ENCODE measurements around the gene EIF4G3.

The EIF4G3 gene

DNA sequence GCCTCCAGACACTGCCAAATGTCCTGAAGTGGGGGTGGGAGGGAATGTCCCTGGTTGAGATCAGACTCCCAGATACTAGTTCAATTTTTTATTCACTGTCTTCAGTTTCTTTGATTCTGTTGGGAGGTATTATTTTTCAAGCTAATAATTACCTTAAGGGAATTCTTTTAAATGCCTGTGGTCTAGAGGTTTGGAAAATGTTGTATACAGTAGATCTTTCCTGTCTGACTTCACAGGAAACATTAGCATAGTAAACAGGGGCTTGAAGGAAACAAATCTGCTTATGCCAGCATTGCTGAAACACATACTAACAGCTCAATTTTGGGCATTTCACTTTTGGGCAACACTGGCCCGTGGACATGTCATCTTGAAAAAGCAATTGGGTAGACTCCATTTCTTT, 305.3 kb downstream of the EIF4G3 start:
- Histone ChIP-seq H3K79me2 (ENCODE audit: control insufficient read depth, low read length) (no peaks in the 10 kb centered on the region), H3K27me3 (ENCODE audit: control insufficient read depth, low read length) (no peaks in the 10 kb centered on the region), H3K36me3 (ENCODE audit: control insufficient read depth, low read length) (peaks cover 4% of the 10 kb centered on the region), H3K4me2 (ENCODE audit: low read length) (no peak overlapping the region), H3K27ac (ENCODE audit: low read depth, low read length) (no peak overlapping the region), H3K9me3 (ENCODE audit: control insufficient read depth, insufficient read depth, low read length) (no peaks in the 10 kb centered on the region), H3K4me3 (ENCODE audit: low read length) (no peak overlapping the region), H4K20me1 (ENCODE audit: control insufficient read depth, insufficient read depth, low read depth, low read length) (no peaks in the 10 kb centered on the region), H3K4me1 (ENCODE audit: control insufficient read depth, low read length) (peaks cover 26% of the 10 kb centered on the region), H3K9me2 (replicated peaks; ENCODE audit: control insufficient read depth, low read length) (no peaks in the 10 kb centered on the region), H3F3A (ENCODE audit: control insufficient read depth, insufficient read depth) (0 out of 2 replicates have a peak, but pooled peaks cover 2% of the 10 kb centered on the region)
- no peak for TF ChIP-seq EZH2phosphoT487 (IDR thresholded peaks at IDR 0.05; ENCODE audit: borderline replicate concordance, low read length)
- TF ChIP-seq, protein P1, sequence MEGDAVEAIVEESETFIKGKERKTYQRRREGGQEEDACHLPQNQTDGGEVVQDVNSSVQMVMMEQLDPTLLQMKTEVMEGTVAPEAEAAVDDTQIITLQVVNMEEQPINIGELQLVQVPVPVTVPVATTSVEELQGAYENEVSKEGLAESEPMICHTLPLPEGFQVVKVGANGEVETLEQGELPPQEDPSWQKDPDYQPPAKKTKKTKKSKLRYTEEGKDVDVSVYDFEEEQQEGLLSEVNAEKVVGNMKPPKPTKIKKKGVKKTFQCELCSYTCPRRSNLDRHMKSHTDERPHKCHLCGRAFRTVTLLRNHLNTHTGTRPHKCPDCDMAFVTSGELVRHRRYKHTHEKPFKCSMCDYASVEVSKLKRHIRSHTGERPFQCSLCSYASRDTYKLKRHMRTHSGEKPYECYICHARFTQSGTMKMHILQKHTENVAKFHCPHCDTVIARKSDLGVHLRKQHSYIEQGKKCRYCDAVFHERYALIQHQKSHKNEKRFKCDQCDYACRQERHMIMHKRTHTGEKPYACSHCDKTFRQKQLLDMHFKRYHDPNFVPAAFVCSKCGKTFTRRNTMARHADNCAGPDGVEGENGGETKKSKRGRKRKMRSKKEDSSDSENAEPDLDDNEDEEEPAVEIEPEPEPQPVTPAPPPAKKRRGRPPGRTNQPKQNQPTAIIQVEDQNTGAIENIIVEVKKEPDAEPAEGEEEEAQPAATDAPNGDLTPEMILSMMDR (IDR thresholded peaks at IDR 0.05; ENCODE audit: low read depth, low read length, poor library complexity, severe bottlenecking), result no peak

DNA sequence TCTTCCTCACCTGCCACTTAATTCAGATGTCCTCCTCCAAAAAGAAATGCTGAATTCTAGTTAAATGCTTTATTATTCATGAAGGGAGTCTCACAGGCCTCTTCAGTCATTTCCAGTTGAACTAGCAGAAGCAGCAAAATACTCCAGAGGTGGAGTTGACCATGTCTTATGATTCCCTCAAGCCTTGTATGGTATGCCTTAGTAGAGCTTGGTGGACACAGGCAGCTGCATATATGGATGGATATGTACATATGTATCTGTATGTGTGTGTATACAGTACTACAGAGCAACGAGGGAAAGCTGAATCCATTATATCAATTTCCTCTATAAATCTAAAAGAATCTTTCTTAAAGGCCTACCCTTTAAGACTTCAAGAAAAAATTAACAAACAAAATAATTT, 306.0 kb downstream of the EIF4G3 start:
- Histone ChIP-seq H3K4me3 (ENCODE audit: low read length) (no peak overlapping the region), H3K36me3 (ENCODE audit: control insufficient read depth, low read length) (peaks cover 2% of the 10 kb centered on the region), H3K79me2 (ENCODE audit: control insufficient read depth, low read length) (no peaks in the 10 kb centered on the region), H3K9me2 (replicated peaks; ENCODE audit: control insufficient read depth, low read length) (no peaks in the 10 kb centered on the region), H3K27ac (ENCODE audit: low read depth, low read length) (no peak overlapping the region), H3K27me3 (ENCODE audit: control insufficient read depth, low read length) (no peaks in the 10 kb centered on the region), H3K4me1 (ENCODE audit: control insufficient read depth, low read length) (peaks cover 22% of the 10 kb centered on the region), H3F3A (ENCODE audit: control insufficient read depth, insufficient read depth) (0 out of 2 replicates have a peak, but pooled peaks cover 2% of the 10 kb centered on the region), H3K9me3 (ENCODE audit: control insufficient read depth, insufficient read depth, low read length) (no peaks in the 10 kb centered on the region), H4K20me1 (ENCODE audit: control insufficient read depth, insufficient read depth, low read depth, low read length) (no peaks in the 10 kb centered on the region), H3K4me2 (ENCODE audit: low read length) (no peak overlapping the region)
- TF ChIP-seq, protein P1 (IDR thresholded peaks at IDR 0.05; ENCODE audit: low read depth, low read length, poor library complexity, severe bottlenecking), result no peak
- TF ChIP-seq EZH2phosphoT487 (IDR thresholded peaks at IDR 0.05; ENCODE audit: borderline replicate concordance, low read length), result no peak

DNA sequence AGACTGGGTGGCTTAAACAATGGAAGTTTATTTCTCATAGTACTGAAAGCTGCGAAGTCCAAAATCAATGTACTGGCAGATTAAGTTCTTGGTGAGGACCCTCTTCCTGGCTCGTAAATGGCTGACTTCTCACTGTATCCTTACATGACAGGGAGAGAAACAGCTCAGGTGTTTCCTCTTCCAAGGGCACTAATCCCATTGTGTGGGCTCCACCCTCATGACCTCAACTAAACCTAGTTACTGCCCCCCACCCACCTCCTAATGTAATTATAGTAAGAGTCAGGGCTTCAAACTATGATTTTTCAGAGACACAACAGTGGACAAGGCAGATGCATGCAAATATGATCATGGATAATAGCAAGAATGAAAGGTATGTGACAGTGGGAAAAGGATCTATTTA, 308.4 kb downstream of the EIF4G3 start:
- no peaks in the 10 kb centered on the region for H3K27me3 ChIP-seq (ENCODE audit: control insufficient read depth, low read length)
- H3K4me1 ChIP-seq (ENCODE audit: control insufficient read depth, low read length), result no peaks in the 10 kb centered on the region
- no peak overlapping the region for H3K4me3 ChIP-seq (ENCODE audit: low read length)
- no peak overlapping the region for H3K27ac ChIP-seq (ENCODE audit: low read depth, low read length)
- H3K9me2 ChIP-seq (replicated peaks; ENCODE audit: control insufficient read depth, low read length), result no peaks in the 10 kb centered on the region
- TF ChIP-seq EZH2phosphoT487 (IDR thresholded peaks at IDR 0.05; ENCODE audit: borderline replicate concordance, low read length), result no peak
- TF ChIP-seq, protein P1 (IDR thresholded peaks at IDR 0.05; ENCODE audit: low read depth, low read length, poor library complexity, severe bottlenecking), result no peak
- H4K20me1 ChIP-seq (ENCODE audit: control insufficient read depth, insufficient read depth, low read depth, low read length), result no peaks in the 10 kb centered on the region
- H3K9me3 ChIP-seq (ENCODE audit: control insufficient read depth, insufficient read depth, low read length), result no peaks in the 10 kb centered on the region
- H3K79me2 ChIP-seq (ENCODE audit: control insufficient read depth, low read length), result no peaks in the 10 kb centered on the region
- H3F3A ChIP-seq (ENCODE audit: control insufficient read depth, insufficient read depth), result 0 out of 2 replicates have a peak, but pooled peaks cover 2% of the 10 kb centered on the region
- H3K4me2 ChIP-seq (ENCODE audit: low read length), result no peak overlapping the region
- H3K36me3 ChIP-seq (ENCODE audit: control insufficient read depth, low read length), result peaks cover 13% of the 10 kb centered on the region
